Neural crest cell (in vitro differentiated cells): ENCODE data around the gene TATDN3. TPM values are rescaled to one million over a fixed set of nuclear protein-coding genes. Genes with fewer than 3 reads are reported as not detected.

Experiments used
- DNase-seq: peaks from one replicate; pipeline ENCODE4 v3.0.0; 2021; ENCODE audit warnings: low read depth, mixed read lengths, low spot score
- H3K27ac Mint-ChIP-seq: one replicate; pipeline ENCODE4 v1.8.0; 2021; ENCODE audit warnings: mild to moderate bottlenecking, mixed read lengths; ENCODE audit not compliant: unreplicated experiment
- H3K27me3 Mint-ChIP-seq: 2 replicates; pipeline ENCODE4 v1.8.0; 2021; ENCODE audit warnings: low read depth, mild to moderate bottlenecking, mixed read lengths
- H3K36me3 Mint-ChIP-seq: 2 replicates; pipeline ENCODE4 v1.8.0; 2021; ENCODE audit warnings: low read depth, mild to moderate bottlenecking, mixed read lengths
- H3K4me1 Mint-ChIP-seq: 2 replicates; pipeline ENCODE4 v1.8.0; 2021; ENCODE audit warnings: mixed read lengths
- H3K4me3 Mint-ChIP-seq: one replicate; pipeline ENCODE4 v1.8.0; 2021; ENCODE audit warnings: mild to moderate bottlenecking, mixed read lengths
- H3K9me3 Mint-ChIP-seq: 2 replicates; pipeline ENCODE4 v1.8.0; 2021; ENCODE audit warnings: mixed read lengths
- total RNA-seq: library from RNA; stranded (reverse); gene quantifications from 2 replicates; pipeline ENCODE4 v1.2.1, GENCODE V29; 2021
- TF ChIP-seq, protein P1 (sequence below): fragments of 200-600 bp; sonication (generic); conservative IDR thresholded peaks from 2 replicates; pipeline ENCODE4 v1.5.0; 2021; ENCODE audit warnings: antibody characterized with exemption, mild to moderate bottlenecking

TATDN3 gene
- total RNA-seq, 1 donor from 2014 or later = 14.2 TPM

DNA sequence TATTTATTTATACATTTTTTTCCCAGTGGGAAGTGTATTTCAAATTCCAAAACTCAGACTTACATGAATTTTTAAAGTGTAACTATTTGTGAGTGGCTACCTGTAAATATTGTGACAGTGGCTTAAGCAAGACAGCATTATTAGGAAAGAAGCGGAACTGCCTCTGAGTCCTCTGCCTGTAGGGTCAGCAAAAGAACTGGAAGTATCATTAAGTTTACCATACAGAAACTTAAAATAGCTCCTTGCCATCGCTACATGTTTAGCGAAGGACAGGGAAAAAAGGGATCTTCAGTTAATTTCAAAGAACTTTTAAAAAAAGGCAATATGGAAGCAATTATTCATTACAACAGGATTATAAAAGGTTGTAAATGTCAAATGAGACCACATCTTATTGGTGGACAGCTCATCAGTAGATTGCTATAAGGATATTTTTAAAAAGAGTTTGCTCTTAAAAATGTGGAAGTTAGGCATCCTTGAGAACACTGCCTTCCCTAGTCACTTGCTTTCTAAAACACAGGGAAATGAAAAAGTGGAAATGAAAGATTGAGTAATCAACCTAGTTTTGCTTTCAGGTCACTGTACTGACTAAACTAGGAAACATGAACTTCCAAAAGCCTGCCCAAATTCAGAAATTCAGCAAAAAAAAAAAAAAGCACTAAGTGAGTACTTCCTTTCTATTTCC is 39.3 kb upstream of the TATDN3 start:
- DNase-seq = no peak
- H3K9me3 Mint-ChIP-seq = no peaks in the 10 kb centered on the region
- H3K36me3 Mint-ChIP-seq = peaks cover 3% of the 10 kb centered on the region
- no peak overlapping the region for H3K4me3 Mint-ChIP-seq
- TF ChIP-seq, protein P1, sequence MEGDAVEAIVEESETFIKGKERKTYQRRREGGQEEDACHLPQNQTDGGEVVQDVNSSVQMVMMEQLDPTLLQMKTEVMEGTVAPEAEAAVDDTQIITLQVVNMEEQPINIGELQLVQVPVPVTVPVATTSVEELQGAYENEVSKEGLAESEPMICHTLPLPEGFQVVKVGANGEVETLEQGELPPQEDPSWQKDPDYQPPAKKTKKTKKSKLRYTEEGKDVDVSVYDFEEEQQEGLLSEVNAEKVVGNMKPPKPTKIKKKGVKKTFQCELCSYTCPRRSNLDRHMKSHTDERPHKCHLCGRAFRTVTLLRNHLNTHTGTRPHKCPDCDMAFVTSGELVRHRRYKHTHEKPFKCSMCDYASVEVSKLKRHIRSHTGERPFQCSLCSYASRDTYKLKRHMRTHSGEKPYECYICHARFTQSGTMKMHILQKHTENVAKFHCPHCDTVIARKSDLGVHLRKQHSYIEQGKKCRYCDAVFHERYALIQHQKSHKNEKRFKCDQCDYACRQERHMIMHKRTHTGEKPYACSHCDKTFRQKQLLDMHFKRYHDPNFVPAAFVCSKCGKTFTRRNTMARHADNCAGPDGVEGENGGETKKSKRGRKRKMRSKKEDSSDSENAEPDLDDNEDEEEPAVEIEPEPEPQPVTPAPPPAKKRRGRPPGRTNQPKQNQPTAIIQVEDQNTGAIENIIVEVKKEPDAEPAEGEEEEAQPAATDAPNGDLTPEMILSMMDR = no peak
- no peak overlapping the region for H3K27ac Mint-ChIP-seq
- H3K27me3 Mint-ChIP-seq = no peaks in the 10 kb centered on the region
- peaks cover 8% of the 10 kb centered on the region for H3K4me1 Mint-ChIP-seq

GRCh38 chr1:212752934-212753497 is 38.7 kb upstream of the TATDN3 start:
- DNase-seq = no peak
- Mint-ChIP-seq H3K4me3 (no peak overlapping the region), H3K27me3 (no peaks in the 10 kb centered on the region), H3K4me1 (peaks cover 8% of the 10 kb centered on the region), H3K36me3 (peaks cover 3% of the 10 kb centered on the region), H3K27ac (no peak overlapping the region), H3K9me3 (no peaks in the 10 kb centered on the region)
- TF ChIP-seq, protein P1 = no peak

DNA sequence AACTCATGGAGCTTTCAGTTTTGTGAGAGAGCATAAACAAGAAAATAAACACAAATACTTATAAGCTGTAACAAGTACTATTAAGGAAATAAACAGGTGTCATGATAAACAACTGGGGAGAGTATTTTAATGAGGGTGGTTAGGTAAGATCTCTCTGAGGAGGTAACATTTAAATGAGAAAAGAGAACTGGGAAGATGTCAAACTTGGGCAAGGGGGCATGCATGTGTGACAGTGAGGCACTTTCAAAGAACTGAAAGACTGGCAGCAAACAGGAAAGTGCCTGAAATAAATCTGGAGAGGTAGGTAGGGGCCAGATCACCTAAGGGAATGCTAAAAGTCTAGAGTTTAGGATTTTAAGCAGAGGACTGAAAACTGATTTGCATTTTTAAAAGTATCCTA is 37.9 kb upstream of the TATDN3 start:
- Mint-ChIP-seq H3K9me3 (no peaks in the 10 kb centered on the region), H3K4me1 (peaks cover 8% of the 10 kb centered on the region), H3K27me3 (no peaks in the 10 kb centered on the region), H3K36me3 (peaks cover 3% of the 10 kb centered on the region), H3K27ac (no peak overlapping the region), H3K4me3 (no peak overlapping the region)
- TF ChIP-seq, protein P1 = no peak
- DNase-seq = no peak

DNA sequence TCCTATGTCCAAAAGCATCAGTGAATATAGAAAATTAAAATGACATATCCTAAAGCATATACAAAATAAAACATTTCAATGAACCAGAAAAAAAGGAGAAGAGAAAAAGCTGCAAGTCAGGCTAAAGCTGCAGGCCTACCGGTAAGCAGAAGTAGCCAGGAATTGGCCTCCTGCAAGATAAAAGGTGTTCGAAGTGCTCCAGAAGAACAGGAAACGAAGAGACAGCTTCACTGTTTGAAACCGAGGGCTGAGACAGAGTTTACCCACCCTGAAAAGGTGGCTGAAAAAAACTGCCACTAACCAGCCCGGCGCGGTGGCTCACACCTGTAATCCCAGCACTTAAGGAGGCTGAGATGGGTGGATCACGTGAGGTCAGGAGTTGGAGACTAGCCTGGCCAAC is 37.5 kb upstream of the TATDN3 start:
- Mint-ChIP-seq H3K27me3 (no peaks in the 10 kb centered on the region), H3K9me3 (no peaks in the 10 kb centered on the region), H3K27ac (no peak overlapping the region), H3K36me3 (peaks cover 3% of the 10 kb centered on the region), H3K4me3 (no peak overlapping the region), H3K4me1 (peaks cover 8% of the 10 kb centered on the region)
- TF ChIP-seq, protein P1 = no peak
- DNase-seq = no peak

DNA sequence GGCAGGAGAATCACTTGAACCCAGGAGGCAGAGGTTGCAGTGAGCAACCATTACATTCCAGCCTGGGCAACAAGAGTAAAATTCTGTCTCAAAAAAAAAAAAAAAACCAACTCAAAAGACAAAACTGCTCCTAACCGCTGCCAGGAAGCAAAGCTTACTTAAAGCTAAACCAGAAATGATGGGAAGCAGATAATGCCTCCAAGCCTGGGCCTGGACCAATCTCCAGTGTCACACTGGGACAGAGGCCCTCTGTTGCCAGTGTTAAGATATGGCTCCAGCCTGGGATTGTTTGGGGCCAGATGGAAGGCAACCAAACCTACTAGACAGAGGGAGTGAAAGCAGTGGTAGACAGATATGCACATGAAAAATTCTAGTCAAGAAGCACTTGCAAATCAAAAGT is 37.0 kb upstream of the TATDN3 start:
- TF ChIP-seq, protein P1 = no peak
- Mint-ChIP-seq H3K4me3 (no peak overlapping the region), H3K27me3 (no peaks in the 10 kb centered on the region), H3K27ac (no peak overlapping the region), H3K4me1 (peaks cover 8% of the 10 kb centered on the region), H3K36me3 (peaks cover 3% of the 10 kb centered on the region), H3K9me3 (no peaks in the 10 kb centered on the region)
- no peak for DNase-seq
